ENCODE data around the gene CD180. TPM values are rescaled to one million over a fixed set of nuclear protein-coding genes. Genes with fewer than 3 reads are reported as not detected.

The CD180 gene
- total RNA-seq, 2 donors from 2014 or later = 0.30 to 1.4 TPM

DNA sequence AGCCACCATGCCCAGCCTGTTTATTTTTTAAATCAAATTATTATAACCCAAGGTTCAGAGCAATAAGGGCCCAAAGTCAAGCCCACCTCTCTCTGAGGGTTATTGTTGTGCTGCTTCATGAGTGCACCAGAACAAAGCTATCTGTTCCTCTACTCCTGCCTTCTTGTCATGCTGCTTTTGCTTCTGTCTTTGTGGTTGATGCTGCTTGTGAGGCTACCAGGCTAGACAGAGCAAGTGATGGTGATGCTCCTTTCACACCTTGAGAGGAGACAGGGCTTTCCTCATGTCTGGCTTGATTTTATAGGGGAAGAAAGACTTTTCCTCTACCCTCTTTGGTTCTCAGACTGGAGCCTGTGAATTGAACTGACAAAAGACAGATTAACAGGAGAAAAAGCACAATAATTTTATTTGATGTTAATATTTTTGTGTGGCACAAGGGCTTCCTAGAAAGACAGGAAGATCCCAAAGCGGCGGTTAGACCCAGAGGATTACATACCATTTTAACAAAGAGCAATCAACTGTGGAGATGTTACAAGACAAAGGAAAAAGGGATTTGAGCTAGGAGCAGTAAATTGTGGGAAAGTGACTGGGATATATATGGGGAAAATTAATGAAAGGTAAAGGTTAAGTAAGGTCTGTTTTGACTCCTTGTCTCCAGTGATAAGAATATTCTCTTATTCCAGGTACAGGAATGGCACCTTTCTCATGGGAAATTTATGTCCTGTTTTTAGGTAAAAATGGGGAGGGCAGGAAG, 4.4 kb upstream of the CD180 start:
- TF ChIP-seq, protein P1, sequence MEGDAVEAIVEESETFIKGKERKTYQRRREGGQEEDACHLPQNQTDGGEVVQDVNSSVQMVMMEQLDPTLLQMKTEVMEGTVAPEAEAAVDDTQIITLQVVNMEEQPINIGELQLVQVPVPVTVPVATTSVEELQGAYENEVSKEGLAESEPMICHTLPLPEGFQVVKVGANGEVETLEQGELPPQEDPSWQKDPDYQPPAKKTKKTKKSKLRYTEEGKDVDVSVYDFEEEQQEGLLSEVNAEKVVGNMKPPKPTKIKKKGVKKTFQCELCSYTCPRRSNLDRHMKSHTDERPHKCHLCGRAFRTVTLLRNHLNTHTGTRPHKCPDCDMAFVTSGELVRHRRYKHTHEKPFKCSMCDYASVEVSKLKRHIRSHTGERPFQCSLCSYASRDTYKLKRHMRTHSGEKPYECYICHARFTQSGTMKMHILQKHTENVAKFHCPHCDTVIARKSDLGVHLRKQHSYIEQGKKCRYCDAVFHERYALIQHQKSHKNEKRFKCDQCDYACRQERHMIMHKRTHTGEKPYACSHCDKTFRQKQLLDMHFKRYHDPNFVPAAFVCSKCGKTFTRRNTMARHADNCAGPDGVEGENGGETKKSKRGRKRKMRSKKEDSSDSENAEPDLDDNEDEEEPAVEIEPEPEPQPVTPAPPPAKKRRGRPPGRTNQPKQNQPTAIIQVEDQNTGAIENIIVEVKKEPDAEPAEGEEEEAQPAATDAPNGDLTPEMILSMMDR (IDR thresholded peaks at IDR 0.05) = no peak
- H3K27ac ChIP-seq = no peak overlapping the region
- H3K36me3 ChIP-seq = no peaks in the 10 kb centered on the region
- no peak overlapping the region for H3K4me3 ChIP-seq
- H3K9me3 ChIP-seq = no peaks in the 10 kb centered on the region
- no peak for DNase-seq
- intact Hi-C loops (cut with DNase I) = loop anchor here (10.0 kb wide), 1 partner anchor 216 kb away; no protein-coding TSS in a partner anchor
- H3K9ac ChIP-seq (ENCODE audit: low read depth in 2 of 2, low read length in 2 of 2) = no peak overlapping the region
- H3K27me3 ChIP-seq = no peaks in the 10 kb centered on the region
- peaks cover 4% of the 10 kb centered on the region for H3K4me1 ChIP-seq

DNA sequence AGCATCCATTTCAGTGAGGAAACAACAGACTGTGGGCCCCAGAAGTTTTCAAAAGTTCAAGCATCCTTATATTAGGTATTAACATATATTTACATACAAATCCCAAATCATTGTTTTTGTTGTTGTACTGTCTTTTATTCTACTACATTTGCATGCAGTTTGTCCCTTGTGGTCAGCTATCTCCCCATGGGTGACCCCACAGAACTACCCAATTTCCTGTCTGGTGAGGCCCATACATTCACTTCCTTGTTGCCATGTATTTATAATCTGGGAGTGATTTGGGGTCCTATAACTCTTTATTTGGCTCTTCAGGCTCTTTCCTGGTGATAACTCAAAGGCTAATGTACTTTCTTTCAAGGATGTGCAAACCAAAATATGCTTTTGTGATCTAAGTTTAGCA, 3.3 kb upstream of the CD180 start:
- Histone ChIP-seq H3K4me1 (peaks cover 4% of the 10 kb centered on the region), H3K4me3 (no peak overlapping the region), H3K36me3 (no peaks in the 10 kb centered on the region), H3K9ac (ENCODE audit: low read depth in 2 of 2, low read length in 2 of 2) (no peak overlapping the region), H3K27ac (no peak overlapping the region), H3K27me3 (no peaks in the 10 kb centered on the region), H3K9me3 (no peaks in the 10 kb centered on the region)
- no peak for DNase-seq
- intact Hi-C loops (cut with DNase I) = loop anchor here (10.0 kb wide), 1 partner anchor 215 kb away; no protein-coding TSS in a partner anchor
- TF ChIP-seq, protein P1 (IDR thresholded peaks at IDR 0.05) = no peak

DNA sequence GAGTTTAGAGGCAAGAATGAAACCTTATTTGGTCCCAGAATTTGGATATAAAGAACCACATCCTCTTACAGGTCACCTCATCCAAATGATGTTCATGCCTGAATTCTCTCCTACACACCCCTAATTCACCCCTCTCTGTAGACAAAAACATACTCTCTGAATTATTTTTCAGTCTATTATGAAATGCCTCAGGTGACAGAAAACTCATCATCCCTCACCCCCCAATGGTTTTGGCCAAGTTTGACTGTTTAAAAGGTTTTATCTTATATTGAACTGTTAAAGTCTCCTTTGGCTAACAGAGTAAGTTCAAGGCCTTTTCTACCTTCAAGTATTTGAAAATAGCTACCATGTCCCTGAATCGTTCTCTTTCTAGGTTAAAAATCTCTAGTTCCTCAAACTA, 2.3 kb upstream of the CD180 start:
- Histone ChIP-seq H3K36me3 (no peaks in the 10 kb centered on the region), H3K4me1 (no peaks in the 10 kb centered on the region), H3K9ac (ENCODE audit: low read depth in 2 of 2, low read length in 2 of 2) (no peak overlapping the region), H3K9me3 (no peaks in the 10 kb centered on the region), H3K27me3 (no peaks in the 10 kb centered on the region), H3K4me3 (no peak overlapping the region), H3K27ac (no peak overlapping the region)
- no peak for DNase-seq
- intact Hi-C loops (cut with DNase I) = no loop called here
- TF ChIP-seq, protein P1 (IDR thresholded peaks at IDR 0.05) = no peak

DNA sequence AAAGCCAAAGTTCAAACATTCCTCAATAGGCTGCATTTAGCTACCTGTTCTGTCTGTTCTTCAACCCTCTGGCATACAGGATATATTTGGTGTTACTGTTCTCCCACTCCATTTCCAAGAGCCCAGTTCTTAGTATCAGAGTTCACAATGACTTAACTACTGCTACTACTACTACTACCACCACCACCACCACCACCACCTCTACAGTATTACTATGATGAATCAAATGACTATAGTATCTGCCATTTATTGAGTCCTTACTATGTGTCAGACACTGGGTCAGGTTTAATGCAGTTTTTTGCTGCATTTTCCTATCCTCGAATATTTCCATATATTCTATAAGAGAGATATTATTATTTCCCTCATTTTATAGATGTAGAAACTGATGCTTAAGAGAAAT, 937 bp upstream of the CD180 start:
- no peak overlapping the region for H3K27ac ChIP-seq
- DNase-seq = no peak
- peaks cover 6% of the 10 kb centered on the region for H3K4me1 ChIP-seq
- H3K9ac ChIP-seq (ENCODE audit: low read depth in 2 of 2, low read length in 2 of 2) = no peak overlapping the region
- intact Hi-C loops (cut with DNase I) = no loop called here
- no peak overlapping the region for H3K4me3 ChIP-seq
- TF ChIP-seq, protein P1 (IDR thresholded peaks at IDR 0.05) = no peak
- H3K36me3 ChIP-seq = no peaks in the 10 kb centered on the region
- no peaks in the 10 kb centered on the region for H3K9me3 ChIP-seq
- no peaks in the 10 kb centered on the region for H3K27me3 ChIP-seq

DNA sequence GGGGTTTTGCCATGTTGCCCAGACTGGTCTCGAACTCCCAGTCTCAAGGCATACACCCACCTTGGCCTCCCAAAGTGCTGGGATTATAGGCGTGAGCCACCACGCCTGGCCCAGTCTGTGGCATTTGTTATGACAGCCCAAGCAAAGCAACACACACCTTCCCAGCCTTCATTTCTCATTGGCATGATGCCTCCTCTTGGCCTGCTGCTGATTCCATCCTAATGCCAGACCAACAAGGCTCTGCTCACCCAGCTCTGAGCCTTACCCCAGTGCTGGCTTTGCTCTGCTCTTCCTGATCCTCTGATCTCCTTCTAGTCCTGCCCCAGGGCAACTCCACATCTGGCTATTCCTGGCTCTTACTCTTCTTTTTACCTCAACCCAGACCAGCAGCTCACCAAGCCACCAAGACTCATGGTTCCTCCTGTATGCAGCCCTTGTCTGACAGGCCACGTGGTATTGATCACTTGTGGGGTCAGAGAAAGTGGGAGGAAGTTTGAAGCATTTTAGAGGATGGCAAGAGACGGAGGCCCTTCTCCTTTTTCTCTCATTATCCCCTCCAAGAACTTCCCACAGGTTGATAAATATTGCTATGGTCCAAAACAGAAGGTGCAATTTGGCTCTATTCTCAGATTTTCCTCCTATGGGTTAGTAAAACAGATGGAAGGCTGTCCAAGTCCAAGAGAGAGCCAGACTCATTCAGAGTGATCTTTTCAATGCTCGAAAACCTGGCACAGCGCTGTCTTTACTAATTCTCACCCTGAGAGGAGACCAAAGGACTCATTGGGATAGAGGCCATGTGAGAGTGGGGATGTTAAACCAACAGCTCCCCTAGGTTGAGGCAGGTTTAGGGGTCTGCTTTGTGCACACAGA, 958 bp downstream of the CD180 start:
- intact Hi-C loops (cut with DNase I) = no loop called here
- no peak for DNase-seq
- H3K9ac ChIP-seq (ENCODE audit: low read depth in 2 of 2, low read length in 2 of 2) = no peak overlapping the region
- no peaks in the 10 kb centered on the region for H3K9me3 ChIP-seq
- H3K36me3 ChIP-seq = no peaks in the 10 kb centered on the region
- no peak overlapping the region for H3K4me3 ChIP-seq
- H3K27me3 ChIP-seq = no peaks in the 10 kb centered on the region
- no peak overlapping the region for H3K27ac ChIP-seq
- TF ChIP-seq, protein P1 (IDR thresholded peaks at IDR 0.05) = no peak
- H3K4me1 ChIP-seq = peaks cover 6% of the 10 kb centered on the region

All from colonic mucosa (tissue), 4 donors.